ENCODE data around the gene PLCH1. TPM values are rescaled to one million over a fixed set of nuclear protein-coding genes. Genes with fewer than 3 reads are reported as not detected.

Gene PLCH1
- total and polyA plus RNA-seq, 2 donors (not counting 1 experiment from before 2014, with no cell fraction given): under 0.01 to 0.03 TPM

GRCh38 chr3:155416500-155417118, 328.3 kb downstream of the PLCH1 start:
- Histone ChIP-seq H3K27me3 (ENCODE audit: control insufficient read depth, insufficient read depth, low read length) (no peaks in the 10 kb centered on the region), H3K36me3 (ENCODE audit: control insufficient read depth, insufficient read depth, low read length) (no peaks in the 10 kb centered on the region), H3K4me3 (replicated peaks in 1 of 4; ENCODE audit: control extremely low read depth in 1 of 4, insufficient read depth in 1 of 4, low read depth in 3 of 4, low read length in 4 of 4) (no peak overlapping the region), H3K9me3 (ENCODE audit: control insufficient read depth, insufficient read depth, low read depth, low read length) (no peaks in the 10 kb centered on the region), H3K79me2 (ENCODE audit: control insufficient read depth, insufficient read depth, low read length) (no peaks in the 10 kb centered on the region), H3K27ac (ENCODE audit: insufficient read depth, low read length) (no peak overlapping the region), H4K20me1 (ENCODE audit: control insufficient read depth, extremely low read depth, insufficient read depth, low read length) (no peaks in the 10 kb centered on the region), H3K4me2 (ENCODE audit: extremely low read depth, insufficient read depth, low read length) (no peak overlapping the region), H3K9ac (ENCODE audit: insufficient read depth, low read length) (no peak overlapping the region), H2AFZ (ENCODE audit: low read length) (no peak overlapping the region), H3K4me1 (ENCODE audit: control insufficient read depth, extremely low read depth, insufficient read depth, low read length) (peaks cover 2% of the 10 kb centered on the region)
- TF ChIP-seq EZH2 (IDR thresholded peaks at IDR 0.05; ENCODE audit: low read length, missing control alignments) (no peak), CTCF (conservative IDR thresholded peaks at IDR 0.05 in 1 of 2, IDR thresholded peaks at IDR 0.05 in 1 of 2; ENCODE audit: low read depth in 1 of 2, low read length in 2 of 2) (no peak)
- DNase-seq (ENCODE audit: low read depth in 2 of 2): peak; percentile 12 to 87

- Histone ChIP-seq H4K20me1 (ENCODE audit: control insufficient read depth, extremely low read depth, insufficient read depth, low read length) (no peaks in the 10 kb centered on the region), H3K27me3 (ENCODE audit: control insufficient read depth, insufficient read depth, low read length) (no peaks in the 10 kb centered on the region), H3K9me3 (ENCODE audit: control insufficient read depth, insufficient read depth, low read depth, low read length) (no peaks in the 10 kb centered on the region), H3K79me2 (ENCODE audit: control insufficient read depth, insufficient read depth, low read length) (no peaks in the 10 kb centered on the region), H3K4me2 (ENCODE audit: extremely low read depth, insufficient read depth, low read length) (no peak overlapping the region), H3K9ac (ENCODE audit: insufficient read depth, low read length) (no peak overlapping the region), H3K4me3 (replicated peaks in 1 of 4; ENCODE audit: control extremely low read depth in 1 of 4, insufficient read depth in 1 of 4, low read depth in 3 of 4, low read length in 4 of 4) (no peak overlapping the region), H2AFZ (ENCODE audit: low read length) (no peak overlapping the region), H3K4me1 (ENCODE audit: control insufficient read depth, extremely low read depth, insufficient read depth, low read length) (peaks cover 2% of the 10 kb centered on the region), H3K36me3 (ENCODE audit: control insufficient read depth, insufficient read depth, low read length) (no peaks in the 10 kb centered on the region), H3K27ac (ENCODE audit: insufficient read depth, low read length) (no peak overlapping the region)
- no peak for DNase-seq (ENCODE audit: low read depth in 2 of 2)
- TF ChIP-seq EZH2 (IDR thresholded peaks at IDR 0.05; ENCODE audit: low read length, missing control alignments) (no peak), CTCF (conservative IDR thresholded peaks at IDR 0.05 in 1 of 2, IDR thresholded peaks at IDR 0.05 in 1 of 2; ENCODE audit: low read depth in 1 of 2, low read length in 2 of 2) (no peak)
These were observed 332.0 kb downstream of the PLCH1 start for GRCh38 chr3:155412904-155413303.

DNA sequence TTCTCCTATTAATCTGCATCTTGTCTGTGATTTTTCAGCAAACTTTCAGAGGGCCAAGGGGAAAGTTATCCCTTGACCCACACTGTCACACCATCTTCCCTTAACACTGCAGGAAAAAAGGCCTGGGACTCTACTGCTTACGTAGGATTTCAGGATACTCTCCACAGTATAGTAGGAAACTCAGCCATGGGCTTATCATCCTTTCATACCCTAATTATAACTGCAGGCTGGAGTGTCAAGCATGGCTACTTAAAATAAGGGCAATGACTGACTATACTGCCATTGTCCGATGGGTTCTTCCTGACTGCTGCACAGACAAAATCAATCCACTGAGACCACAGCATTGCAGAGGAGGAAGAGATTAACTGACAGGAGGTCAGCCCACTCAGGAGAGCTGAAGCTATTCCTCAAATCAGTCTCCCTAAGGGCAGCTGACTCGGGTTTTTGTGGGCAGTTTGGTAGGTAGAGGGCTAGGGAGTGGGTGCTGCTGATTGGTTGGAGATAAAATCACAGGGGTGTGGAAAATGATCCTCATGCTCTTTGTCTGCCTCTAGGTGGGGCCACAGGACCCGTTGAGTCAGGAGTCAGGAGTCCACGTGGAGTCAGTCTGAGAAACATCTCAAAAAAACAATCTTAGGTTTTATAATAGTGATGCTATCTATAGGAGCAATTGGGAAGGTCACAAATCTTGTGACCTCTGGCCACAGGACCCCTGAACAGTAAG, 333.2 kb downstream of the PLCH1 start:
- Histone ChIP-seq H3K36me3 (ENCODE audit: control insufficient read depth, insufficient read depth, low read length) (no peaks in the 10 kb centered on the region), H3K4me1 (ENCODE audit: control insufficient read depth, extremely low read depth, insufficient read depth, low read length) (peaks cover 6% of the 10 kb centered on the region), H3K27me3 (ENCODE audit: control insufficient read depth, insufficient read depth, low read length) (no peaks in the 10 kb centered on the region), H3K79me2 (ENCODE audit: control insufficient read depth, insufficient read depth, low read length) (no peaks in the 10 kb centered on the region), H3K4me3 (replicated peaks in 1 of 4; ENCODE audit: control extremely low read depth in 1 of 4, insufficient read depth in 1 of 4, low read depth in 3 of 4, low read length in 4 of 4) (no peak overlapping the region), H2AFZ (ENCODE audit: low read length) (no peak overlapping the region), H3K4me2 (ENCODE audit: extremely low read depth, insufficient read depth, low read length) (no peak overlapping the region), H3K9ac (ENCODE audit: insufficient read depth, low read length) (no peak overlapping the region), H4K20me1 (ENCODE audit: control insufficient read depth, extremely low read depth, insufficient read depth, low read length) (no peaks in the 10 kb centered on the region), H3K9me3 (ENCODE audit: control insufficient read depth, insufficient read depth, low read depth, low read length) (no peaks in the 10 kb centered on the region), H3K27ac (ENCODE audit: insufficient read depth, low read length) (no peak overlapping the region)
- no peak for DNase-seq (ENCODE audit: low read depth in 2 of 2)
- TF ChIP-seq CTCF (conservative IDR thresholded peaks at IDR 0.05 in 1 of 2, IDR thresholded peaks at IDR 0.05 in 1 of 2; ENCODE audit: low read depth in 1 of 2, low read length in 2 of 2) (no peak), EZH2 (IDR thresholded peaks at IDR 0.05; ENCODE audit: low read length, missing control alignments) (no peak)
